ENCODE data around the gene FGF18.

DNA sequence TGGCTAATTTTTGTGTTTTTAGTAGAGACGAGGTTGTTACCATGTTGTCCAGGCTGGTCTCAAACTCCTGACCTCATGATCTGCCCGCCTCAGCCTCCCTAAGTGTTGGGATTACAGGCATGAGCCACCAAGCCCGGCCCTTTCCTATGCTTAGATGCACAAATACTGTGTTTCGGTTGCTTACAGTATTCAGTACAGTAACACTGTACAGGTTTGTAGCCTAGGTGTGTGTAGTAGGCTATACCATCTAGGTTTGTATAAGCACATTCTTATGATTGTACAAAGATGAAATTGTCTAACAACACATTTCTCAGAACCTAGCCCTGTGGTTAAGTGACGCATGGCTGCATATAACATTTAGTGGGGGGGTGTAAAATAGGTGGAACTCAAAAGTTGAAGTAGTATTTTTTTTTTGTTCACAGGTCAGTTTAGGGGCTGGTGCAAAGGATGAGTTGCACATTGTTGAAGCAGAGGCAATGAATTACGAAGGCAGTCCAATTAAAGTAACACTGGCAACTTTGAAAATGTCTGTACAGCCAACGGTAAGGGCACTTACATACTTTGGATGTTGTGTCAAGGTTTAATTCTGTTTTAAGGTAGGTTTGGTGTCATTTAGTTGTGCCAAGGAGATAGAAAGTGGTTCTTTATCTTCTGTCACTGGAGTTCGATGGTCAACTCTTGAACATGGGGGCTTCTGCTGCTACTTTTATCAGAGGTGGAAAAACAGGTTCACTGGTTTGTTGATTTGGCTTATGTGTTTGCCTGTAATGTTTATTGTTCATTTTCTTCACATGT is 28.4 kb upstream of the FGF18 start:
- TF ChIP-seq, protein P1, sequence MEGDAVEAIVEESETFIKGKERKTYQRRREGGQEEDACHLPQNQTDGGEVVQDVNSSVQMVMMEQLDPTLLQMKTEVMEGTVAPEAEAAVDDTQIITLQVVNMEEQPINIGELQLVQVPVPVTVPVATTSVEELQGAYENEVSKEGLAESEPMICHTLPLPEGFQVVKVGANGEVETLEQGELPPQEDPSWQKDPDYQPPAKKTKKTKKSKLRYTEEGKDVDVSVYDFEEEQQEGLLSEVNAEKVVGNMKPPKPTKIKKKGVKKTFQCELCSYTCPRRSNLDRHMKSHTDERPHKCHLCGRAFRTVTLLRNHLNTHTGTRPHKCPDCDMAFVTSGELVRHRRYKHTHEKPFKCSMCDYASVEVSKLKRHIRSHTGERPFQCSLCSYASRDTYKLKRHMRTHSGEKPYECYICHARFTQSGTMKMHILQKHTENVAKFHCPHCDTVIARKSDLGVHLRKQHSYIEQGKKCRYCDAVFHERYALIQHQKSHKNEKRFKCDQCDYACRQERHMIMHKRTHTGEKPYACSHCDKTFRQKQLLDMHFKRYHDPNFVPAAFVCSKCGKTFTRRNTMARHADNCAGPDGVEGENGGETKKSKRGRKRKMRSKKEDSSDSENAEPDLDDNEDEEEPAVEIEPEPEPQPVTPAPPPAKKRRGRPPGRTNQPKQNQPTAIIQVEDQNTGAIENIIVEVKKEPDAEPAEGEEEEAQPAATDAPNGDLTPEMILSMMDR (conservative IDR thresholded peaks at IDR 0.05) = no peak
- TF ChIP-seq EZH2 (IDR thresholded peaks at IDR 0.05; ENCODE audit: low read depth) = no peak
